H7 (cell line): ENCODE measurements around the gene GDAP1L1. TPM values are rescaled to one million over a fixed set of nuclear protein-coding genes. Genes with fewer than 3 reads are reported as not detected.

Experiments used
- DNase-seq: peaks from one replicate; pipeline ENCODE4 v3.0.0; 2012
- H3K27me3 ChIP-seq: 2 replicates; pipeline ENCODE4 v1.6.0; 2011; ENCODE audit warnings: mild to moderate bottlenecking, low read length; ENCODE audit not compliant: control insufficient read depth, insufficient read depth
- H3K36me3 ChIP-seq: replicated peaks from 2 replicates; pipeline ENCODE4 v1.5.1; 2011; ENCODE audit warnings: low read length; ENCODE audit not compliant: control insufficient read depth, insufficient read depth
- H3K4me3 ChIP-seq: 2 replicates; pipeline ENCODE4 v1.5.1; 2011; ENCODE audit warnings: low read depth, mild to moderate bottlenecking, control low read depth, low read length, moderate library complexity; ENCODE audit not compliant: insufficient read depth
- total RNA-seq: library from RNA; depleted of rRNA; stranded (reverse); fragments of >200 nt; shearing (Covaris generic); gene quantifications from 2 replicates; pipeline ENCODE4 v1.2.3, GENCODE V29; 2014

Gene GDAP1L1
- total RNA-seq, 1 experiment from 2014 or later = 6.1 TPM

- DNase-seq = no peak
- Histone ChIP-seq H3K4me3 (peak overlapping the region; percentile 82), H3K36me3 (no peaks in the 10 kb centered on the region), H3K27me3 (no peaks in the 10 kb centered on the region)
These were observed 35.7 kb upstream of the GDAP1L1 start for GRCh38 chr20:44211177-44212039.

- no peak overlapping the region for H3K4me3 ChIP-seq
- no peaks in the 10 kb centered on the region for H3K36me3 ChIP-seq
- no peaks in the 10 kb centered on the region for H3K27me3 ChIP-seq
- no peak for DNase-seq
These were observed 34.3 kb upstream of the GDAP1L1 start for GRCh38 chr20:44212792-44213191.

DNA sequence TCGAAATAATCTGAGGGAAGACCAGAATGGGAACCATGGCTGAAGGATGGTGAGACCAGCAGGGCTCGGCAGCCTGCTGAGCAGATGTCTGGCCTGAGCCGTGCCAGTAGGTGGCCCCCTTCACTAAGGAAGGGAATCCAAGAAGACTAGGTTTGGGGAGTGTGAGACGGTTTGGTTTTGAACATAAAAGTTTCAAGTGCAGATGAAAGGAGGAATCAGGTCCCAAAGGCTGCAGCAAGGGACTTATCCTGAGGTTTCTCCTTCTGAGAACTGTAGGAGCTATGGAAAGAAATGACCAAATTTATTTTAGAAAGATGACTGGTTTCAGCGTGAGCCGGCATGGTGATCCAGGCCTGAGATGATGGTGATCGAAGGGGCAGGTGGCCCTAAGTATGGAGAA lies 32.0 kb upstream of the GDAP1L1 start:
- Histone ChIP-seq H3K4me3 (no peak overlapping the region), H3K36me3 (no peaks in the 10 kb centered on the region), H3K27me3 (no peaks in the 10 kb centered on the region)
- DNase-seq = peak; percentile 57

- DNase-seq = peak; percentile 75
- no peaks in the 10 kb centered on the region for H3K36me3 ChIP-seq
- H3K4me3 ChIP-seq = no peak overlapping the region
- H3K27me3 ChIP-seq = no peaks in the 10 kb centered on the region
These were observed 29.6 kb upstream of the GDAP1L1 start for GRCh38 chr20:44217342-44218092.

- Histone ChIP-seq H3K4me3 (no peak overlapping the region), H3K27me3 (no peaks in the 10 kb centered on the region)
- DNase-seq = no peak
These were observed 28.7 kb upstream of the GDAP1L1 start for GRCh38 chr20:44218446-44218845.

GRCh38 chr20:44219170-44219730 lies 27.9 kb upstream of the GDAP1L1 start:
- H3K4me3 ChIP-seq = no peak overlapping the region

More at GRCh38 chr20:44218446-44218845, 28.7 kb upstream of the GDAP1L1 start:
- no peaks in the 10 kb centered on the region for H3K36me3 ChIP-seq

DNA sequence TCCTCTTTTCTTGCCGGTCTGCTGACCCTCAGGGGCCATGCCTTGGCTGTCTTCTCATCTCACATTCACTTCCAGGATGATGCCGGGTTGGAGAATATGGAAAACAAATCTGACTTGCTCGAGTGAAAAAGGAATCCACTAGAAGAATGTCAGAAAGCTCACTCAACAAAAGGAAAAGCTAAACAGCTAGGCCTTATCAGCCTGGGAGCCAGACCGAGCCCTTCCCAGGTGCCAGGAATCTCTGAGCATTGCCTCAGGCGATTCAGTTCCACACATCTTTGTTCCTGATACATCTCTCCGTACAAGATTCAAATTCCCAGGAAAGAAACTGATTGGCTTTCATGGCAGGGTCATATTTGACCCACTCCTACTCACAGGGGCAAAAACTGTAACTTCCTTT lies 27.3 kb upstream of the GDAP1L1 start:
- Histone ChIP-seq H3K36me3 (no peaks in the 10 kb centered on the region), H3K4me3 (no peak overlapping the region), H3K27me3 (no peaks in the 10 kb centered on the region)
- DNase-seq = no peak

More at GRCh38 chr20:44219170-44219730, 27.9 kb upstream of the GDAP1L1 start:
- Histone ChIP-seq H3K36me3 (no peaks in the 10 kb centered on the region), H3K27me3 (no peaks in the 10 kb centered on the region)
- no peak for DNase-seq

GRCh38 chr20:44221368-44221954 lies 25.6 kb upstream of the GDAP1L1 start:
- Histone ChIP-seq H3K27me3 (no peaks in the 10 kb centered on the region), H3K36me3 (no peaks in the 10 kb centered on the region), H3K4me3 (no peak overlapping the region)
- no peak for DNase-seq

GRCh38 chr20:44222027-44222426 lies 25.1 kb upstream of the GDAP1L1 start:
- no peak overlapping the region for H3K4me3 ChIP-seq
- no peaks in the 10 kb centered on the region for H3K27me3 ChIP-seq
- DNase-seq = no peak
- H3K36me3 ChIP-seq = no peaks in the 10 kb centered on the region

- H3K36me3 ChIP-seq = no peaks in the 10 kb centered on the region
- no peak for DNase-seq
- H3K4me3 ChIP-seq = no peak overlapping the region
- H3K27me3 ChIP-seq = no peaks in the 10 kb centered on the region
These were observed 24.3 kb upstream of the GDAP1L1 start for GRCh38 chr20:44222633-44223368.

- no peak for DNase-seq
- no peak overlapping the region for H3K4me3 ChIP-seq
- H3K27me3 ChIP-seq = no peaks in the 10 kb centered on the region
- no peaks in the 10 kb centered on the region for H3K36me3 ChIP-seq
These were observed 23.4 kb upstream of the GDAP1L1 start for GRCh38 chr20:44223721-44224120.

DNA sequence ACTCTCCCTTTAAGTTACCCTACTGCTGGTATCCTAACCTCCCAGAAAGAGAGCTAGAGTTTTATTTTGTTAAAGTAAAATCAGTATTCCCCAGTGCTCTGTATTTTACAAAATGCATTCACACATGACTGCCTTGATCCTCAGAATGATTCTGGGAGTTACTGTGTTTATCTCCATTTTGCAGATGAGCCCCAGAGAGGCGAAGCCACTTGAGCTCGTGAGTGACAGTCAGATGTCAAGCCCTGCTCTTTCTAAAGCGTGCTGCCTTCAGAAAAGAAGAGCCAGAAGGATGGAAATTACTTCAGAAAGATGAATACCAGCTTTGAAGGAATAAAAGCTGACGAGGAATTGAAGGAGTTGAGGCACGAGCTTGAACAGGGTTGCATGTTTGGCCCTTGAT lies 22.5 kb upstream of the GDAP1L1 start:
- DNase-seq = no peak
- Histone ChIP-seq H3K4me3 (no peak overlapping the region), H3K27me3 (no peaks in the 10 kb centered on the region), H3K36me3 (no peaks in the 10 kb centered on the region)

- no peak for DNase-seq
- H3K4me3 ChIP-seq = no peak overlapping the region
- no peaks in the 10 kb centered on the region for H3K27me3 ChIP-seq
- H3K36me3 ChIP-seq = no peaks in the 10 kb centered on the region
These were observed 18.4 kb upstream of the GDAP1L1 start for GRCh38 chr20:44228465-44229258.
